GM18505 (cell line): Measurements from ENCODE around the gene SMCHD1.
"Not testable (repeated sequence)": the region's sequence is repeated elsewhere in the genome, so short reads cannot be mapped to it uniquely, and the experiment has no call there.

Experiments used
- ATAC-seq: cut with Tn5 transposase; IDR thresholded peaks from one replicate; pipeline ENCODE4 v1.9.1; 2021; ENCODE audit not compliant: unreplicated experiment
- POLR2A ChIP-seq: IDR thresholded peaks from 4 replicates; pipeline ENCODE4 v1.6.1; 2011; ENCODE audit warnings: borderline replicate concordance; ENCODE audit not compliant: insufficient read depth, insufficient read length; ENCODE audit errors: extremely low read depth

SMCHD1 gene

DNA sequence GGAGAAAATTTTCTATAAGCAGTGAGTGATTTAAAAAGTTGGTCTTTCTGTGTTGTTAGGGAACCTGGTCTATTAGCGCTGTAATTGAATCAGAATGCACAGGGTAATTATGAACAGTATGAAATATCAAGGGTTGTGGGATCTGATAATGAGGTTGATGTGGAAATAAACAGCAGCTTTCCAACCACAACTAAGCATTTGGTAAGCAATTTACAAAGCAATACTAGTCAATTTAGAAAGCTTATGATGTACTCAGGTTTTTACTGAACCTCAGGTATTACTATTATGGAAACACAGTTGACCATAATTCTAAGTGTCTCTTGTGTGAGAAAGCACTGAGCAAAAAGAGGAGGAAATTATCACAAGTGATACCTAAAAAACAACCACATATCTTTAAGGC lies 11.0 kb upstream of the SMCHD1 start:
- no peak for ATAC-seq
- no peak for TF ChIP-seq POLR2A

DNA sequence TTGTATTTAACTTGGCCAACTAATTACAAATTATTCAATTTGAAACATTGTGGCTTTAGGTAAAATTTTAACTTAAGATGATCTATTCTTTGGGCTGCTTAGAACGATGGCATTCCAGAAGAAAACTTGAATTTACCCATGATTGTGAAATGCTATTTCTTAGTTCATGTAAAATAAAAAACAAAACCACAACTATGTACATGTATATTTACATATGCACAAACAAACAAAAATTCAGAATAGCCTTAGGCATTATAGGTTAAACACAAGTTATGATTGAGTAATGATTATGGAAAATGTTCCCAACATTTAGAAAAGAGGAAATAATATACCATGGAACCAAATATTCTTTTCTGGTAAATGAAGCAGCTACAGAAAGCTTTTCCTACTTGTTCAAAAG lies 3.5 kb upstream of the SMCHD1 start:
- no peak for TF ChIP-seq POLR2A
- no peak for ATAC-seq

DNA sequence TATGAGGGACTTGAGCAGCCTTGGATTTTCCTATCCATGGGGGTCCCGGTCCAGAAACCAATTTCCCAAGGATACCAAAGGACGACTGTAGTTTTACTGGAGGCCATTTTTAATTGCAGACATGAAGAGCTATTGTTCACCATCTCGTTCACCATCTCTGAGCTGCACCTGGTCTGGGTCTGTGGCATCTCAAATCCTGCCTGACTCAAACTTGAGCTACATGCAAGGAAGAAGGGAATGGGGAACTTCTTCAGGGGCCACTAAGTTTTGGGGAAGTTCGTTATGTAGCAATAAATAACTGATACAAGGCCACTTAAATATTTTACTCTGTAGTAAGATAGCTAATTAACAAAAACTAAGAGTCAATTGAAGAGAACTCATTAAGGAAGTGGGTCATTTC lies 2.1 kb upstream of the SMCHD1 start:
- no peak for ATAC-seq

DNA sequence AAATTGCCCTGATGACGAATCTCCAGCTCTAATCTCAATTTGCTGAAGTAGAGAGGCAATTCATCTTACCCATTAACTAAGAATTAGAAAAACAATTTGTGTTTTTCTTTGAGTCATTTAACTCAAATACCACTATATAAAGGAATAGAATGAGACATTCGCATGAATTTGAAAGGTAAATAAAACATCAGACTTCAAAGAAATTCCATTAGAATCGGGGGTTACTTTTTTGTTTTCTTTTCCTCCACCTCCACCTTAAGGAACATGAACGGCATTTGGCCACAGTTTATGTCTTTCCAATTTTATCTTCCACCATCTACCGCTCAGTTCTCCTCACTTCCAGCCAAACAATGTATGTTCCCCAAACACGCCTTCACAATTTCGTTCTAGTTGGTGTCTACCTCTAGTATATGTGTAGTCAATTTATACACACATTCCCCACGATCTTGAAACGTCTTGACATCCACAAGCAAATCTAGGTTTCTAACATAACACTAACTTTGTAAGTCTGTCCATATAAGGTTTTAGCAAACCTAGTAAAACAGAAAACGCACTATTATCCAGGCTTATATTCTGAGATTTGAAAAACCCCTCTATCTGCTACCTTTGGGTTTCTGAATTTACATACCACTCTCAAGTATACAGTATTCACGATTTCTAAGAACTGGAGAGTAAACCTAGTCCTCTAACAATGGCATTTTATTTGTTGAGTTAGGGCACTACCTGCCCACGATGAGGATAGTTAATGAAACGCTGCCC lies 1.2 kb upstream of the SMCHD1 start:
- TF ChIP-seq POLR2A = no peak

More for the DNA sequence above, 2.1 kb upstream of the SMCHD1 start:
- TF ChIP-seq POLR2A = no peak

DNA sequence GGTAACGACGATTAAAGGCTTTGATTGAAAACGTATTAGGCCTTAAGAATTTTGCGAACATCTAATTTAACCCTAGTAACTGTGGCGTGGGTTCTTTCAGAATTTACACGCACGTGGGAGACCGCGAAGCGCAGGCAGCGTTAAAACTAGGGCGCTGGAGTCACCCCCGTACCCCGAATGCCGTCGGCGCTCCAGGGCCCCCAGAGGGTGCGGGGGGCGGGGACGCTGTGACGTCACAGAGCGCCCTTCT lies 673 bp upstream of the SMCHD1 start:
- no peak for TF ChIP-seq POLR2A
- ATAC-seq = peak; percentile 32

More for the DNA sequence above, 1.2 kb upstream of the SMCHD1 start:
- no peak for ATAC-seq

DNA sequence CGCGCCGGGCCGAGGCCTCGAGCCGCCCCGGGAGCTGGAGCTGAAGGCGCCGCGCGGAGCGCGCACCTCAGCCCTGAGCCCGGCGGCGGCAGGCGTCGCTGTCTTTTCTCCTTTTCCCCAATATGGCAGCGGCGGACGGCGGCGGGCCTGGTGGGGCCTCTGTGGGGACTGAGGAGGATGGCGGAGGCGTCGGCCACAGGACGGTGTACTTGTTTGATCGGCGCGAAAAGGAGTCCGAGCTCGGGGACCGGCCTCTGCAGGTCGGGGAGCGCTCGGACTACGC lies 369 bp downstream of the SMCHD1 start:
- no peak for TF ChIP-seq POLR2A
- no peak for ATAC-seq

DNA sequence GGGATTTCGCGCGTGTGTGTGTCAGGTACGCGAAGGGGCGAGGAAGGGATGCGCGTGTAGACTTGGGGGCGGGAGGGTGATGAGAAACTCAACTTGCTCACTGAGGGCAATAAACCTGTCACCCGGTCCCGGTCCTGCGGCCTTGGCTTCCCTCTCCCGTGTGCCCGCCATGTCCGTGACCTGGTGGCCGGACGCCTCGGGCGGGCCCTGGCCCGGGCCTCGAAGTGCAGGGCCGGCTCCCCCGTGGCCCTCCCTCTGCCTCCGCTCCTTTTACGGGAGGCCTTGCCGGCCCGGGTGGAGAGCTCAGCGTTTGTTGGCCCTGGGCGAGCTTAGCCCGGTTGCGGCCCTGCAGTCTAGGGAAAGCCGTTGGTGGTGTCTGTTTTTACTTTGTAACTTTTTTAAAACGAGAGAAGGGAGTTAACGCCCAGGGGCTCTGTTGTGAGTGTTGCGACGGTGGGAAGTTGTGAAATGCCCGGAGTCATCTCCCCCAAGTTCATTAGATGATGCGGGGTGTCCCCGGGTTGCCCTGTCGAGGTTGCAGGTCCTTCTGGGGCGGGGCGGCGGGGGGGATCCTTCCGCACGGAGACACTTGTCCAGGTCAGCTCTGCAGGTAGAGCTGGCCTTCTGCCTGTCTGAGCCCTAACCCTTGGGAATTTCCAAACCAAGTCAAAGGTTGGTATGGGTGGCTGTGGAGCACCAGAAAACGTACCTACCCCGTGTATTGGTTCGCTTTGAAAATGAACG lies 883 bp downstream of the SMCHD1 start:
- ATAC-seq = peak; percentile 8
- no peak for TF ChIP-seq POLR2A

DNA sequence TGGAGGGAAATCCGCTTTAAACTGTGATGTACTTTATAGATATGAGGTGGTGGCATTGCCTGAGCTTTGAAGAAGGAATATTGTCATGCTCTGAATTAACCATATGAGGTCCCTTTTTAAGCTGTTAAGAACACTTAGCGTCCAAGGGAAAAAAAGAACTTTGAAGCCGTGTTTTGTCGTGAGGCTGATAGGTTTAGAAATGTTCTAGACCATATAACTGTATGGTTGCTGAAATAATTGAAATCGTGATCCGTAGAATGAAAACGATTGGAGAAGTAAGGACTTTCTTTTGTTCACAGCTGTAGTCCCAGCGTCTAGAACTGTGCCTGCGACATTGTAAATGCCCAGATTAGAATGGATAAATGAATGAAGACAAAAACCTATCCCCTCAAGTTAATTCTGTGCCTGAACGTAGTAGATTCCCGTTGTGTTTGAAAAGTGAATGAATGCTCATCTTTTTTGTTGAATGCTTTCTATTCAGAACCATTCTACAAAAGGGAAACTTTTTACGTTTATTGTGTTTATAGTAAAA lies 1.5 kb downstream of the SMCHD1 start:
- ATAC-seq = no peak
- no peak for TF ChIP-seq POLR2A

DNA sequence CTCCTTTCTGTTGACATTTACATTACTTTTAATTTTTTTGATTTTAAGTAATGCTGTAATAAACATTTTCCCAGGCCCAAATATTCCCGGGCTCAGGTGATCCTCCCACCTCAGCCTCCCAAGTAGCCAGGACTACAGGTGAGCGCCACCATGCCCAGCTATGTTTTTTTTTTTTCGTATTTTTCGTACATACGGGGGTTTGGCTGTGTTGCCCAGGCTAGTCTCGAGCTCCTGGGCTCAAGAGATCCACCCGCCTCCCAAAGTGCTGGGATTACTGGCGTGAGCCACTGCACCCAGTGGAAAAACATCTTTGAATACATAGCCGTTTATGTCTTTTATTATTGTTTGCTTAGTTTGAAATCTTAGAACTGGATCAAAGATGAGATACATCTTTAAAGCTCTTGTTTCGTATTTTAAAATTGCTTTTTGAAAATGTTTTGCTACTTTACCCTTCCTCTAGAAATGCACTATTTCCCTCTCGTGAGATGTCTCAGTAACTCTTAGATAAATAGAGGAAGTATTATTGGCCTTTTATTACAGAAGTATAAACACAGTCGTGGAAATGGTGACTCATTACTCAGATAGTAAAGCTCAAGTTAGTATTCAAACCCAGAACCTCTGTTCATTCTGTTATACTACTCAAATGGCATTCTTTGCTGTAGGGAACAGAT lies 2.4 kb downstream of the SMCHD1 start:
- TF ChIP-seq POLR2A = no peak
- no peak for ATAC-seq

DNA sequence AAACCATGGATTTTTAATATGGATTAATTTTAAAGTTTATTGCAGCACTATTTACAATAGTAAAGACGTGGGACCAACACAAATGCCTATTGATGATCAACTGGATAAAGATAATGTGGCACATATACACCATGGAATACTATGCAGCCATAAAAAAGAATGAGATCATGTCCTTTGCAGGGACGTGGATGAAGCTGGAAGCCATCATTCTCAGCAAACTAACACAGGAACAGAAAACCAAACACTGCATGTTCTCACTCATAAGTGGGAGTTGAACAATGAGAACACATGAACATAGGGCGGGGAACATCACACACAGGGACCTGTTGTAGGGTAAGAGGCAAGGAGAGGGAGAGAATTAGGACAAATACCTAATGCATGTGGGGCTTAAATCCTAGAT lies 5.3 kb downstream of the SMCHD1 start:
- not testable (repeated sequence) for ATAC-seq

DNA sequence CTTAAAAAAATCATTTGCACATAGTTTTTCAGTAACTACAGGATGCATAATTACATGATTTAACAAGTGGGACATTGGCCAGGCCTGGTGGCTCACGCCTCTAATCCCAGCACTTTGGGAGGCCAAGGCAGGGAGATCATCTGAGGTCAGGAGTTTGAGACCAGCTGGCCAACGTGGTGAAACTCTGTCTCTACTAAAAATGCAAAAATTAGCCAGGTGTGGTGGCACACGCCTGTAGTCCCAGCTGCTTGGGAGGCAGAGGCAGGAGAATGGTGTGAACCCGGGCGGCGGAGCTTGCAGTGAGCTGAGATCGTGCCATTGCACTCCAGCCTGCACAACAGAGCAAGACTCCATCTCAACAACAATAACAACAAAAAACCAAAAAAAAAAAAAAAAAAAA lies 6.8 kb downstream of the SMCHD1 start:
- not testable (repeated sequence) for ATAC-seq

DNA sequence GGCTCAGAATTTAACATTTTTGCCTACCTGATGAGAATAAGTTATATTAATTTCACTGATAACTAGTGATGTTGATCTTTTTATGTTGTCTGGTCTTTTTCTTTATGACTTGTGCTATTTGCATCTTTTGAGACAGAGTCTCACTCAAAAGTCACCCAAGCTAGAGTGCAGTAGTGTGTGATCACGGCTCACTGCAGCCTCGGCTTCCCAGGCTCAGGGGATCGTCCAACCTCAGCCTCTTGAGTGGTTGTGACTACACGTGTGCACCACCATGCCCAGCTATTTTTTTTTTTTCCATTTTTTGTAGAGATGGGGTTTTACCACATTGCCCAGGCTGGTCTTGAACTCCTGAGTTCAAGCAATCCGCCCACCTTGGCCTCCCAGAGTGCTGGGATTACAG lies 7.5 kb downstream of the SMCHD1 start:
- TF ChIP-seq POLR2A = no peak
- ATAC-seq = no peak

DNA sequence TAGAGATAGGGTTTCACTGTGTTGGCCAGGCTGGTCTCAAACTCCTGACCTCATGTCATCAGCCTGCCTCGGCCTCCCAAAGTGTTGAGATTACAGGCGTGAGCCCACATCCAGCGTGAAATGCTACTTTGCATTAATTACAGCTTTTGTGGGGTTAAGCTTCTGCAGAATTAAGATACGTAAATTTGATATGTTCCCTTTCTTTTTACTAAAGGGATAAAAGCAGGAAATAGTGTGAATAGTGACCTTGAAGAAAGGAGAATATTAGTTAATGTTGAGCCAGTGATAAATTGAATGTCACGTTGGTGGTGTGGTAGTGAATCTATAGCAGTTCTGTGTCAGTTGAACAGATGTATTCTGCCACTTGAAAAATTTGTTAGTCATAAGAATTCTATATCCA lies 16.9 kb downstream of the SMCHD1 start:
- no peak for ATAC-seq
- TF ChIP-seq POLR2A = no peak

DNA sequence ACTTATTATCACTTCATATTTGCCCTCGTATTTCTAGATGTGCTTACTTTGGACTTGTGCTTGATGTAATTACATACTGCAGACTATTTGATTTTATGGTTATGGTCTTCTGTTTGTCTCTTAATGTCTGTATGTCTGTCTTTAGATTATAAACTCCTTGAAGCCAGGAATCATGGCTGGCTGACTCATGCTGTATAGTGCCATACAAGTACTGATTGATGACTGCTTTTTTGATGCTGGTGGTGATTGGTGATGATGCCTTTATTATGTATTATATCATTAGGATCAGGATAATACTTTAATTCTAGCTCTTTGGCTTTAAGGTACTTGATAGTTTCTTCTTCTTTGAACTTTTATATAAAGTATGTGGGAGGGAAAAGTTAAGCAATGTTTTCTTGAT lies 17.3 kb downstream of the SMCHD1 start:
- TF ChIP-seq POLR2A = no peak
- ATAC-seq = no peak

DNA sequence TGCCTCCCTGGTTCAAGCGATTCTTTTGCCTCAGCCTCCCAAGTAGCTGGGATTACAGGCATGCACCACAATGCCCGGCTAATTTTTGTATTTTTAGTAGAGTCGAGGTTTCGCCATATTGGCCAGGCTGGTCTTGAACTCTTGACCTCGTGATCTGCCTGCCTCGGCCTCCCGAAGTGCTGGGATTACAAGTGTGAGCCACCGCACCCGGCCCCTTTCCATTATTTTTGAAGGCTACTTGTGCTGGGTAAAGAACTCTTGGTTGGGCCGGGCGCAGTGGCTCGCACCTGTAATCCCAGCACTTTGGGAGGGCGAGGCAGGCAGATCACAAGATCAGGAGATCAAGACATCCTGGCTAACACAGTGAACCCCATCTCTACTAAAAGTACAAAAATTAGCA lies 23.4 kb downstream of the SMCHD1 start:
- not testable (repeated sequence) for ATAC-seq
